HepG2 (cell line): Measurements from ENCODE around the gene CDK6. TPM values are rescaled to one million over a fixed set of nuclear protein-coding genes. Genes with fewer than 3 reads are reported as not detected.

Experiments used
- ATAC-seq: fragments of 200-7000 bp; cut with Tn5 transposase; 3 replicates; pipeline ENCODE4 v1.9.1; 2020; ENCODE audit warnings: mild to moderate bottlenecking, moderate library complexity
- BruUV-seq: library from RNA; stranded (reverse); fragments of 400-500 nt; replicated peaks from 2 replicates; lab custom pipeline; 2021; lab: Mats Ljungman, UMichigan
- CTCF ChIA-PET: fragments of 300-600 bp; formaldehyde crosslinking; extraction: SDS; loops from one replicate; lab custom pipeline; 2021; ENCODE audit warnings: low total read pairs, inconsistent platforms, low intra/inter-chr PET ratio; lab: Yijun Ruan, JAX
- POLR2A ChIA-PET: fragments of 350-600 bp; sonication (Branson Sonifier 250); formaldehyde crosslinking; loops from one replicate; lab custom pipeline; 2020; ENCODE audit warnings: antibody characterized with exemption, inconsistent platforms; lab: Yijun Ruan, JAX
- DNase-seq: peaks from one replicate; pipeline ENCODE4 v3.0.0-alpha.2; 2015; ENCODE audit warnings: low spot score
- FAIRE-seq: peaks from 3 replicates; lab custom pipeline; 2011; peaks lifted over from hg19 to GRCh38; lab: Jason Lieb, UNC
- H2AFZ ChIP-seq: one replicate; pipeline ENCODE4 v1.6.1; 2011; ENCODE audit warnings: low read length, inconsistent platforms
- H3K27ac ChIP-seq: fragments of 300-600 bp; 3 replicates; pipeline ENCODE4 v1.8.0; 2011; ENCODE audit warnings: mixed run types, mild to moderate bottlenecking, mixed read lengths, low read length, inconsistent platforms; ENCODE audit not compliant: insufficient read depth; ENCODE audit errors: extremely low read length
- H3K27me3 ChIP-seq, 2 experiments: fragments of 200-600 bp in 1 of 2; 2 replicates in 1 of 2; 3 replicates in 1 of 2; pipeline versions ENCODE4 v1.6.0 to v1.8.0; 2011; ENCODE audit warnings: low read length in 2 of 2, mild to moderate bottlenecking in 2 of 2, moderate library complexity in 2 of 2, inconsistent platforms in 1 of 2; ENCODE audit not compliant: insufficient read depth in 2 of 2, control insufficient read depth in 1 of 2
- H3K36me3 ChIP-seq, 2 experiments: fragments of 200-600 bp in 1 of 2; replicated peaks in 1 of 2; 2 replicates in 1 of 2; 3 replicates in 1 of 2; pipeline versions ENCODE4 v1.5.1 to v1.8.0; 2011; ENCODE audit warnings: low read length in 2 of 2, inconsistent platforms in 1 of 2; ENCODE audit not compliant: insufficient read depth in 2 of 2, control insufficient read depth in 1 of 2
- H3K4me1 ChIP-seq: 2 replicates; pipeline ENCODE4 v1.5.1; 2012; ENCODE audit warnings: low read length, inconsistent platforms; ENCODE audit not compliant: insufficient read depth
- H3K4me2 ChIP-seq: 2 replicates; pipeline ENCODE4 v1.6.0; 2011; ENCODE audit warnings: low read depth, low read length, inconsistent platforms
- H3K4me3 ChIP-seq, 3 experiments: fragments of 200-600 bp in 1 of 3; sonication (generic), shearing (Covaris generic) in 1 of 3; replicated peaks in 1 of 3; 2 replicates each; pipeline ENCODE4 v1.5.1; 2011 to 2016; ENCODE audit warnings: low read length in 3 of 3, inconsistent platforms in 2 of 3, low read depth in 2 of 3, mild to moderate bottlenecking in 2 of 3, control low read depth in 1 of 3, mixed read lengths in 1 of 3; ENCODE audit not compliant: insufficient read depth in 1 of 3
- H3K79me2 ChIP-seq: one replicate; pipeline ENCODE4 v1.6.1; 2011; ENCODE audit warnings: low read length, inconsistent platforms; ENCODE audit not compliant: insufficient read depth
- H3K9ac ChIP-seq: 2 replicates; pipeline ENCODE4 v1.6.0; 2011; ENCODE audit warnings: mild to moderate bottlenecking, low read depth, low read length, inconsistent platforms; ENCODE audit not compliant: insufficient read depth
- H3K9me3 ChIP-seq: 2 replicates; pipeline ENCODE4 v1.5.1; 2012; ENCODE audit warnings: mild to moderate bottlenecking, low read length
- H4K20me1 ChIP-seq: 2 replicates; pipeline ENCODE4 v1.6.0; 2011; ENCODE audit warnings: inconsistent platforms, mild to moderate bottlenecking, low read length, moderate library complexity; ENCODE audit not compliant: insufficient read depth
- GATAD2A ChIP-seq: IDR thresholded peaks from 2 replicates; pipeline ENCODE4 v1.6.1; 2016
- RARA ChIP-seq: IDR thresholded peaks from 2 replicates; pipeline ENCODE4 v1.6.1; 2016; ENCODE audit warnings: missing genetic modification reagents, missing compliant biosample characterization
- SNRNP70 ChIP-seq: fragments of 200-400 bp; formaldehyde crosslinking; IDR thresholded peaks from 2 replicates; pipeline ENCODE4 v1.6.1; 2017; ENCODE audit warnings: mild to moderate bottlenecking, low read depth, low read length, moderate library complexity
- ZNF784 ChIP-seq: sonication (generic); formaldehyde crosslinking; IDR thresholded peaks from 2 replicates; pipeline ENCODE4 v1.5.1; 2020; ENCODE audit warnings: missing genetic modification reagents, mild to moderate bottlenecking, borderline replicate concordance
- WGBS: methylation state at CpG from one replicate; pipeline ENCODE4 v1.1.6; 2017; ENCODE audit warnings: low lambda C conversion rate; 5-methylcytosine and 5-hydroxymethylcytosine counted together
- in situ Hi-C: cut with HindIII; loops from 2 replicates; pipeline ENCODE4 v1.10.0; 2017; ENCODE audit warnings: low pct_unique_long_range_greater_than_20kb; ENCODE audit not compliant: extremely low pct_ligation_motif_present
- intact Hi-C: fragments of 100-400 bp; cut with micrococcal nuclease; formaldehyde crosslinking; loops from one replicate; pipeline ENCODE4 v1.10.0; 2022; ENCODE audit not compliant: unreplicated experiment
- polyA plus RNA-seq, 8 experiments: library from polyadenylated mRNA; depleted of rRNA in 3 of 8; stranded (reverse) in 7 of 8; unstranded in 1 of 8; fragments of >200 nt; fragmentation: Illumina TruSeq in 4 of 8; extraction: Trizol in 4 of 8; gene quantifications; 2 replicates each; pipeline versions ENCODE4 v1.2.1 to v1.2.3, GENCODE V29; 2011 to 2016; ENCODE audit warnings: low read depth in 4 of 8, missing spikeins in 1 of 8, mixed read lengths in 1 of 8; ENCODE audit not compliant: insufficient read depth in 1 of 8
- total RNA-seq, 5 experiments: library from RNA; depleted of rRNA; stranded (reverse); fragments of >200 nt; fragmentation: Illumina TruSeq; extraction: Trizol; gene quantifications; 2 replicates each; pipeline ENCODE4 v1.2.3, GENCODE V29; 2016; ENCODE audit warnings: low read depth in 1 of 5
- TF ChIP-seq, protein P1 (sequence below): IDR thresholded peaks from 2 replicates; pipeline ENCODE4 v1.6.1; 2012; ENCODE audit warnings: low read length, improper control_type of control experiment
- TF ChIP-seq, protein P2 (sequence below): sonication (generic); formaldehyde crosslinking; IDR thresholded peaks from 2 replicates; pipeline ENCODE4 v1.4.0; 2020; ENCODE audit warnings: missing genetic modification reagents
- TF ChIP-seq, protein P3 (sequence below): sonication (generic); formaldehyde crosslinking; IDR thresholded peaks from 2 replicates; pipeline ENCODE4 v1.8.0; 2022; ENCODE audit warnings: mild to moderate bottlenecking, missing genetic modification reagents, moderate library complexity

Gene CDK6
- total and polyA plus RNA-seq, 2 of the 13 experiments (the other 11 are each of a cell fraction or from before 2014, with no cell fraction given), result 34.6 to 90.8 TPM

DNA sequence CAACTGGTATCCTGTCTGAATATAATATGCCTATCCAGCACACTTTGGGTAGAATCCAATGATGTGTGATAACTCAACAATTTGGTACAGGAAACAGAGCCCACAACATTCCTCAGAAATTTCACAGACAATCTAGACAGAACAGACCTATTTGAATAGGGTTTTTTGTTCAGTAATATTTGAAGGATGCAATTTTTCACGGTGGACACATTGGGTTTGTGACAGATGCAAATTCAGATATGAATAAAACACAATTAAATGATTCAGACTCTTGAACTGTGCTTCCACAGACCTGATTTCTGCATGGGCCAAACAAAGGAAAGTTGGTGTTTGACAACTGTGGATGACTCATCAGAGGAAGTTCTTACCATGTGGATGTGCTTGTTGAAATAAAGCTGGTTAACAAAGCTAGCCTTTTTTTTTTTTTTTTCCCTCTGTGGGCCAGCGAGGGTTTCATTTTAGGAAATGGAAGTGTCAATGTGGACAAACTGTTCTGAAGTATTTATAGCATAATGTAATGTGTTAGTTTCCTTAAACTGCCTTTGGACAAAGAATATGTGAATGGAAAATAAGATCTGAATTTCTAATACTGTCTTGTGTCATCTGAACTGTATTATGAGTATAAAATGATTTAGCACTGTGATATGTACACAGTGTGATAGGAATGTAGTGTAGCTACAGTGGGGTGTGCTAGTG is 203.0 kb downstream of the CDK6 start (continued):
- TF ChIP-seq, protein P1, sequence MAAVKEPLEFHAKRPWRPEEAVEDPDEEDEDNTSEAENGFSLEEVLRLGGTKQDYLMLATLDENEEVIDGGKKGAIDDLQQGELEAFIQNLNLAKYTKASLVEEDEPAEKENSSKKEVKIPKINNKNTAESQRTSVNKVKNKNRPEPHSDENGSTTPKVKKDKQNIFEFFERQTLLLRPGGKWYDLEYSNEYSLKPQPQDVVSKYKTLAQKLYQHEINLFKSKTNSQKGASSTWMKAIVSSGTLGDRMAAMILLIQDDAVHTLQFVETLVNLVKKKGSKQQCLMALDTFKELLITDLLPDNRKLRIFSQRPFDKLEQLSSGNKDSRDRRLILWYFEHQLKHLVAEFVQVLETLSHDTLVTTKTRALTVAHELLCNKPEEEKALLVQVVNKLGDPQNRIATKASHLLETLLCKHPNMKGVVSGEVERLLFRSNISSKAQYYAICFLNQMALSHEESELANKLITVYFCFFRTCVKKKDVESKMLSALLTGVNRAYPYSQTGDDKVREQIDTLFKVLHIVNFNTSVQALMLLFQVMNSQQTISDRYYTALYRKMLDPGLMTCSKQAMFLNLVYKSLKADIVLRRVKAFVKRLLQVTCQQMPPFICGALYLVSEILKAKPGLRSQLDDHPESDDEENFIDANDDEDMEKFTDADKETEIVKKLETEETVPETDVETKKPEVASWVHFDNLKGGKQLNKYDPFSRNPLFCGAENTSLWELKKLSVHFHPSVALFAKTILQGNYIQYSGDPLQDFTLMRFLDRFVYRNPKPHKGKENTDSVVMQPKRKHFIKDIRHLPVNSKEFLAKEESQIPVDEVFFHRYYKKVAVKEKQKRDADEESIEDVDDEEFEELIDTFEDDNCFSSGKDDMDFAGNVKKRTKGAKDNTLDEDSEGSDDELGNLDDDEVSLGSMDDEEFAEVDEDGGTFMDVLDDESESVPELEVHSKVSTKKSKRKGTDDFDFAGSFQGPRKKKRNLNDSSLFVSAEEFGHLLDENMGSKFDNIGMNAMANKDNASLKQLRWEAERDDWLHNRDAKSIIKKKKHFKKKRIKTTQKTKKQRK, result no peak
- peak; percentile 74 for TF ChIP-seq GATAD2A (CRISPR knock-in tag)

- TF ChIP-seq GATAD2A (CRISPR knock-in tag) (no peak), RARA (CRISPR knock-in tag) (no peak), SNRNP70 (no peak), ZNF784 (no peak)
- TF ChIP-seq, protein P2, sequence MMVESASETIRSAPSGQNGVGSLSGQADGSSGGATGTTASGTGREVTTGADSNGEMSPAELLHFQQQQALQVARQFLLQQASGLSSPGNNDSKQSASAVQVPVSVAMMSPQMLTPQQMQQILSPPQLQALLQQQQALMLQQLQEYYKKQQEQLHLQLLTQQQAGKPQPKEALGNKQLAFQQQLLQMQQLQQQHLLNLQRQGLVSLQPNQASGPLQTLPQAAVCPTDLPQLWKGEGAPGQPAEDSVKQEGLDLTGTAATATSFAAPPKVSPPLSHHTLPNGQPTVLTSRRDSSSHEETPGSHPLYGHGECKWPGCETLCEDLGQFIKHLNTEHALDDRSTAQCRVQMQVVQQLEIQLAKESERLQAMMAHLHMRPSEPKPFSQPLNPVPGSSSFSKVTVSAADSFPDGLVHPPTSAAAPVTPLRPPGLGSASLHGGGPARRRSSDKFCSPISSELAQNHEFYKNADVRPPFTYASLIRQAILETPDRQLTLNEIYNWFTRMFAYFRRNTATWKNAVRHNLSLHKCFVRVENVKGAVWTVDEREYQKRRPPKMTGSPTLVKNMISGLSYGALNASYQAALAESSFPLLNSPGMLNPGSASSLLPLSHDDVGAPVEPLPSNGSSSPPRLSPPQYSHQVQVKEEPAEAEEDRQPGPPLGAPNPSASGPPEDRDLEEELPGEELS (CRISPR knock-in tag), result no peak
- TF ChIP-seq, protein P3, sequence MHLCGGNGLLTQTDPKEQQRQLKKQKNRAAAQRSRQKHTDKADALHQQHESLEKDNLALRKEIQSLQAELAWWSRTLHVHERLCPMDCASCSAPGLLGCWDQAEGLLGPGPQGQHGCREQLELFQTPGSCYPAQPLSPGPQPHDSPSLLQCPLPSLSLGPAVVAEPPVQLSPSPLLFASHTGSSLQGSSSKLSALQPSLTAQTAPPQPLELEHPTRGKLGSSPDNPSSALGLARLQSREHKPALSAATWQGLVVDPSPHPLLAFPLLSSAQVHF (CRISPR knock-in tag), result no peak
- TF ChIP-seq, all 625 proteins: peak for 0
- ATAC-seq (no peak), DNase-seq (no peak), FAIRE-seq (no peak)
- Histone ChIP-seq H3K4me1 (peaks cover 36% of the 10 kb centered on the region), H4K20me1 (no peaks in the 10 kb centered on the region), H3K9me3 (no peaks in the 10 kb centered on the region), H3K79me2 (peaks cover 14% of the 10 kb centered on the region), H3K4me3 (no peak overlapping the region), H3K4me2 (no peak overlapping the region), H3K27me3 (no peaks in the 10 kb centered on the region), H3K9ac (no peak overlapping the region), H3K36me3 (peaks cover 4 to 29% of the 10 kb centered on the region in 2 experiments; a peak in 4 of 5 replicates), H2AFZ (no peak overlapping the region), H3K27ac (no peak overlapping the region)
- in situ Hi-C loops, result no loop called here
- ChIA-PET POLR2A (no interaction called here), CTCF (interaction anchor here (0.6 kb wide), 1 partner anchor 58 kb away, joined by 4 read pairs; no protein-coding TSS in a partner anchor)
- BruUV-seq, result no TSS peak
- intact Hi-C loops, result no loop called here
- 100% methylated on average over 1 of the region's 1 CpG for WGBS
Observed at GRCh38 chr7:92632791-92633190, 203.6 kb downstream of the CDK6 start.
